Ovary (tissue), 3 donors: ENCODE measurements around the gene CST8.

Source experiments
- EP300 ChIP-seq: sonication (generic); formaldehyde crosslinking; IDR thresholded peaks from one replicate; pipeline ENCODE4 v1.6.1; 2017; ENCODE audit warnings: antibody characterized with exemption
- POLR2A ChIP-seq: fragments of 450-650 bp; IDR thresholded peaks from one replicate; pipeline ENCODE4 v1.6.1; 2017; ENCODE audit warnings: antibody characterized with exemption, mild to moderate bottlenecking, moderate library complexity
- TF ChIP-seq, protein P1 (sequence below), 3 donors: fragments of 450-650 bp in 2 of 3; fragments of 200-600 bp in 1 of 3; IDR thresholded peaks; one replicate each; pipeline versions ENCODE4 v1.5.1 to v1.8.0; 2016 to 2022; ENCODE audit warnings: antibody characterized with exemption in 3 of 3, mild to moderate bottlenecking in 1 of 3
- donor health status: DM: no; HTN: no; CAD: no.

DNA sequence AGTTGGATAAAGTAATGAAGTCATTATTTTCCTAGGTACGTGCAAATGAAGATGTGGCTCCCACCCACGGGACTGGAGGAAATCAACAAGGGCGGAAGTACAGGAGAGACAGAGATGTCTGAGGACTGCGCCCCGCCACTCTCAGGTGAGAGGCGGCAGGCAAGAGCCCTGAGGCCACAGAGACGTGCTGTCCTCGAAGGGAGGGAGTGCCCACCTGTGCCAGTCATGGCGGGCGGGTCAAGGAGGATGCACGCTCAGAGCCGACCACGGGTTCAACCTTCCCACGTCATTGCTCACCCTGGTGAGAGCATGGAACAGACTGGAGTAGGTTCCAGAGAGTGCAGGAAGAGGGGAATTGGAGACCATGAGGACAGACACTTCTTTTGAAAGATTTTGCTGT, 12.7 kb downstream of the CST8 start:
- no peak for TF ChIP-seq POLR2A
- TF ChIP-seq, protein P1, sequence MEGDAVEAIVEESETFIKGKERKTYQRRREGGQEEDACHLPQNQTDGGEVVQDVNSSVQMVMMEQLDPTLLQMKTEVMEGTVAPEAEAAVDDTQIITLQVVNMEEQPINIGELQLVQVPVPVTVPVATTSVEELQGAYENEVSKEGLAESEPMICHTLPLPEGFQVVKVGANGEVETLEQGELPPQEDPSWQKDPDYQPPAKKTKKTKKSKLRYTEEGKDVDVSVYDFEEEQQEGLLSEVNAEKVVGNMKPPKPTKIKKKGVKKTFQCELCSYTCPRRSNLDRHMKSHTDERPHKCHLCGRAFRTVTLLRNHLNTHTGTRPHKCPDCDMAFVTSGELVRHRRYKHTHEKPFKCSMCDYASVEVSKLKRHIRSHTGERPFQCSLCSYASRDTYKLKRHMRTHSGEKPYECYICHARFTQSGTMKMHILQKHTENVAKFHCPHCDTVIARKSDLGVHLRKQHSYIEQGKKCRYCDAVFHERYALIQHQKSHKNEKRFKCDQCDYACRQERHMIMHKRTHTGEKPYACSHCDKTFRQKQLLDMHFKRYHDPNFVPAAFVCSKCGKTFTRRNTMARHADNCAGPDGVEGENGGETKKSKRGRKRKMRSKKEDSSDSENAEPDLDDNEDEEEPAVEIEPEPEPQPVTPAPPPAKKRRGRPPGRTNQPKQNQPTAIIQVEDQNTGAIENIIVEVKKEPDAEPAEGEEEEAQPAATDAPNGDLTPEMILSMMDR (IDR thresholded peaks at IDR 0.05) = no peak
- no peak for TF ChIP-seq EP300
